GM21529 (cell line): ENCODE results near the gene FLNA.
A peak's percentile ranks its signal among the peaks of the same experiment; 100 is the strongest.

Experiments
- ATAC-seq: cut with Tn5 transposase; IDR thresholded peaks from one replicate; pipeline ENCODE4 v1.9.1; 2021; ENCODE audit not compliant: unreplicated experiment

Gene FLNA

DNA sequence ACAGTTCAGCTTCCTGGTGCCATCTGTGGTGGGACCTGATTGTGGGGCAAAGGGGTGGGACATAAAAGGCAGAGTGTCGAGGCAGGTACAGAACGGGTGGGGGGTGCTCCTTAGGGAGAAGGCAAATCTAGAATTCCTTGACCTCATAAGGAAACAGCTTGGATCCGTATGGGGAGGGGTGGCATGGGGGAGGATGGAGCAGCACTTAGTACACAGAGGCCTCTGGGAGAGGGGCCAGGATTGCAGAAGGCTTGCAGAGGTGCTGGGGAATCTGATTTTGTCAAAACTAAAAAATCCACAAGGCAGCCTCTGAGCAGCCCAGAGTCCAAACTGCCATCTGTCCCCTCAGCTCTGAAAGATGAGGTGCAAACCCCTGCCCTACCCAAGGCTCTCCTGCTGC, 2.3 kb upstream of the FLNA start:
- no peak for ATAC-seq

DNA sequence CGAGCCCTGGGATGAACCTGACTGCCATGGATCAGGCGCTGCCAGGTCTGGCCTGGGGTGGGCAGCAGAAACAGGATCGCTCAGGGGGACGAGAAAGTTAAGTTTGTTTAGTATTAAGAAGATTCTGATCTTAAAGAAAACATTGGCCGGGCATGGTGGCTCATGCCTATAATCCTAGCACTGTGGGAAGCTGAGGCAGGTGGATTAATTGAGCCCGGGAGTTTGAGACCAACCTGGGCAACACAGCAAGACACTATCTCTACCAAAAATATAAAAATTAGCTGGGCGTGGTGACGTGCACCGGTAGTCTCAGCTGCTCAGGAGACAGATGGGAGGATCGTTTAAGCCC, 696 bp upstream of the FLNA start:
- ATAC-seq = no peak

GRCh38 chrX:154373340-154374306, 811 bp downstream of the FLNA start:
- ATAC-seq = no peak

- no peak for ATAC-seq
Observed at GRCh38 chrX:154372612-154373022, 1.8 kb downstream of the FLNA start.

GRCh38 chrX:154371789-154372300, 2.6 kb downstream of the FLNA start:
- ATAC-seq = no peak

GRCh38 chrX:154371017-154371788, 3.2 kb downstream of the FLNA start:
- peak; percentile 66 for ATAC-seq

DNA sequence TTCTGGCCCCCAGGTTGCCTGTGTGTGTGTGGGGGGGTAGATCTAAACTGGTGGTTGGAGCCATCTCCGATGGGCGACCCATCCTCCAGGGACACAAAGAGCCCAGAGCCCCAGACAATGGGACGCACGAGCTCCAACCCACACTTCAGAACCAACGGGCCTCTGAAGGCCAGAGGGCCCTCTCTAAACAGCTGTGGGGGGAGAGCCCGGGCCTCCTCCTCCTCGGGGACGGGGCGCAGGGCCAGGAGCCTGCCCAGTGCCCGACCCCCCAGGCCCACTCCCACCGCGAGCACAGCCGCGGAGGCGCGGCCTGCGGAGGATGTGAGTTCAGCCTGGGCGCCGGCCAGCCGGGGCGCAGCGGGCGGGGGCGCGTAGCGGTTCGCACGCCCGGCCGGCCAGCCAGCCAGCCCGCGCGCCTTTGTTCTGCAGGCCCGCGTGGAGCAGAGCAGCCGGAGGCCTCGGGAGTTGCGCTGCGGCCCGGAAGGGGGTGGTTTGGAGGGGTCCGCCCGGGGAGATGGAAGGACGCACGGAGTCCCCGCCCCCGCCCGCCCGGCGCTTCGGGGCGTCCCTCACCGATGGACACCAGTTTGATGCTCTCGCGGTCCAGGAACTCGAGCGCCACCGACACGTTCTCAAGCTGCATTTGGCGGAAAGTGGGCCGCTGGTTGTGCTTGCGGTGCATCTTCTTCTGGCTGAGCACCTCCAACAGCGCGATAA, 4.0 kb downstream of the FLNA start:
- no peak for ATAC-seq

- no peak for ATAC-seq
Observed at GRCh38 chrX:154369449-154370299, 4.8 kb downstream of the FLNA start.

GRCh38 chrX:154368630-154369448, 5.6 kb downstream of the FLNA start:
- ATAC-seq = no peak

- no peak for ATAC-seq
Observed at GRCh38 chrX:154367474-154368308, 6.7 kb downstream of the FLNA start.

GRCh38 chrX:154366666-154367055, 7.8 kb downstream of the FLNA start:
- no peak for ATAC-seq

DNA sequence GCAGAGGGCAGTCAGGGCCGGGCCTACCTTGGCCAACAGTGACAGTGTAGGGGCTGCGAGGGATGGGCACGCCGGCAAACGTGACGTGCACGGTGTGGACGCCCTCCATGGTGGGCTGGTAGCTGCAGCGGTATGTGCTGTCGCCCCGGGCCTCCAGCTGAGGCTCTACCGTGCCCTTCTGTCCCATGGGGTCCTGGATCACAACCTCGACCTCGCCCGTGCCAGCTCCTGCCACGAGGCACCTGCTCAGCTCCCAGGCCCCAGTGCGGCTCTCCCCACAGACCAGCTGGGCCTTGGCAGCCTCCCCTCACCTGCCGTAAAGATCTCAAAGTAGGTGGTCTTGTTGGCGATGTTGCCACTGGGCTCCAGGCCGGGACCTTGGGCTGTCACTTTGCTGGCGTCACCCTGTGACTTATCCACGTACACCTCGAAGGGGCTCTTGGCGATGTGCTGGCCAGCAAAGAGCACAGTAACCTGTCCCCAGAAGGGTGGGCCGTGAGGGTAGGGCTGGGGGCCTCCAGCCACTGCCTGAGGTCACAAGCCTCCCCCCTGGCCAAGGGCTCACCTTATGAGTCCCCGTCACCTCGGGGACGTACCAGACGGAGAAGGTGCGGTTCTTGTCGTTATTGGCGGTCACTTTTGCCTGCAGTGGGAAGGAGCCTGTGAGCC, 8.3 kb downstream of the FLNA start:
- ATAC-seq = no peak

DNA sequence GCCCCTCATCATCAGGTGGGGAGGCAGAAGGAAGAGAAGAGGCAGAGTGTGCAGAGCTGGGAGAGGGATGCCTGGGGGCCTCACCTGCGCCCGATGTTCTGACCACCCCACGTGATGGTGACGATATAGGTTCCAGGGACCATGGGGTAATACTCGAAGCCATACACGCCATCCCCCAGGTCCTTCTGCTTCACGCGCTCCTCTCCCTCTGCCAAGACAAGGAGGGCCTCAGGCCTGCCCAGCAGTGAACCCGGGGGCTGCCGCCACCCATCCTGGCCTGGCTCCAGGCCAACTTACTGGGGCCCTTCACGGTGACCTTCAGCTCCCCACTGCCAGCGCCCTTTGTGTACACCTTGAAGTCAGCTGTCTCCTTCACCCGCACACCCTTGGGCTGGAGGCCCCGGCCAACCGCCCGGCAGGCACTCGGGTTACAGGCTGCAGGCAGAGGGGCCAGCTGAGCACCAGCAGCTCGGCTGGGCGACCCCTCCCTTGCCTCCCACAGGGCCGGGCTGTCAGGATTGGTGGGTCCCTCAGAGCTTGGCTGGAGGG, 9.3 kb downstream of the FLNA start:
- no peak for ATAC-seq

GRCh38 chrX:154363706-154364439, 10.6 kb downstream of the FLNA start:
- ATAC-seq = no peak

GRCh38 chrX:154362085-154362742, 12.2 kb downstream of the FLNA start:
- no peak for ATAC-seq

- ATAC-seq = no peak
Observed at GRCh38 chrX:154360155-154360713, 14.2 kb downstream of the FLNA start.
